PFSK-1 (cell line): ENCODE data around the gene WNT6.

ENCODE experiments used
- FOXP2 ChIP-seq: optimal IDR thresholded peaks from 2 replicates; pipeline ENCODE3; 2011; ENCODE audit warnings: borderline replicate concordance, control low read depth, inconsistent platforms; ENCODE audit not compliant: insufficient read depth; ENCODE audit errors: extremely low read length, extremely low read depth
- POLR2AphosphoS5 ChIP-seq: IDR thresholded peaks from 2 replicates; pipeline ENCODE4 v1.6.1; 2012; ENCODE audit warnings: low read depth, mild to moderate bottlenecking, control low read depth, low read length, moderate library complexity
- REST ChIP-seq, 2 experiments: IDR thresholded peaks; 2 replicates each; pipeline versions ENCODE4 v1.6.1 to v1.8.0; 2011 to 2012; ENCODE audit warnings: low read depth in 2 of 2, low read length in 2 of 2, control low read depth in 1 of 2, inconsistent platforms in 1 of 2, mild to moderate bottlenecking in 1 of 2, moderate library complexity in 1 of 2; ENCODE audit not compliant: insufficient read depth in 1 of 2
- TAF1 ChIP-seq: IDR thresholded peaks from 2 replicates; pipeline ENCODE4 v1.6.1; 2012; ENCODE audit warnings: low read length, control low read depth, borderline replicate concordance; ENCODE audit not compliant: insufficient read depth

DNA sequence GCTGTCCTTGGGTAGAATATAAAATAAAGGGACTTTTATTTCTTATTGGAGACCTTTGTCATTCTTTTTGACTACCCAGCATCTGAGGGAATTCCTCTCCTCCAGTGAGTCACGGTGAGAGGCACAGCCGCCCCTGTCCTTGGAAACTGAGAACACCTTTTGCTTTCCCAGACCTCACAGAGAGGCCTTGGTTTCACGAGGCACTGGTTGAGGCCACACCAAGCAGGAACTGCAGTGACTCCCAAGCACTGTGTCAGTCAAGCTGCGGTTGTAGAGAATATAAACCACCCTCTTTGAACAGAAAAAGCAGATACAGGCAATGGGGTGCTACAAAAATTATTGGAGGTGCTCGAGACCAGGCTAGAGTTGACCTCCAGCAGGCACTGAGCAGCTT lies 44.4 kb upstream of the WNT6 start:
- TF ChIP-seq POLR2AphosphoS5 = no peak
- TF ChIP-seq REST (IDR thresholded peaks at IDR 0.05; ENCODE audit: insufficient read depth in 1 of 2, low read depth in 2 of 2, low read length in 2 of 2) = no peak
- TF ChIP-seq TAF1 = no peak
- TF ChIP-seq FOXP2 = no peak
